ENCODE data around the gene DENND2D.

Gene DENND2D

DNA sequence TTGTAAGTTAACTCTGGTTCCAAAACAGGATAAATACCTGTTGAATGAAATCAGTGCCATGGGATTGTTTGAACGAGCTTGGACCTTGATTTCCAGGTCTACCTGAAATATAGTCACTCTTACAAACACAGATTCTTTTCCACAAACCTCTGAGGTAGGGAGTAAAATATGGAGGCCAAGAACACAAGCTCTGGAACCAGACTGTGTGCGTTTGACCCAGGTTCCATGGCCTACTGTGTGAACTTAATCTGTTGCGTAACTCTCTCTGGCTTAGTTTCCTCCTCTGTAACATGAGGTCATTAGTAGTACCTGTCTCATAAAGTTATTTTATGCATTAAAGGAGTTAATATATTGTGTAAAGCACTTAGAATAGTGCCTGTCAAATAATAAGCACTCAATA is 25.1 kb downstream of the DENND2D start:
- no peak overlapping the region for H3K4me3 ChIP-seq (ENCODE audit: low read depth, low read length)
- no peaks in the 10 kb centered on the region for H3K36me3 ChIP-seq (replicated peaks)
- no peaks in the 10 kb centered on the region for H3K27me3 ChIP-seq (replicated peaks)
- TF ChIP-seq, protein P1, sequence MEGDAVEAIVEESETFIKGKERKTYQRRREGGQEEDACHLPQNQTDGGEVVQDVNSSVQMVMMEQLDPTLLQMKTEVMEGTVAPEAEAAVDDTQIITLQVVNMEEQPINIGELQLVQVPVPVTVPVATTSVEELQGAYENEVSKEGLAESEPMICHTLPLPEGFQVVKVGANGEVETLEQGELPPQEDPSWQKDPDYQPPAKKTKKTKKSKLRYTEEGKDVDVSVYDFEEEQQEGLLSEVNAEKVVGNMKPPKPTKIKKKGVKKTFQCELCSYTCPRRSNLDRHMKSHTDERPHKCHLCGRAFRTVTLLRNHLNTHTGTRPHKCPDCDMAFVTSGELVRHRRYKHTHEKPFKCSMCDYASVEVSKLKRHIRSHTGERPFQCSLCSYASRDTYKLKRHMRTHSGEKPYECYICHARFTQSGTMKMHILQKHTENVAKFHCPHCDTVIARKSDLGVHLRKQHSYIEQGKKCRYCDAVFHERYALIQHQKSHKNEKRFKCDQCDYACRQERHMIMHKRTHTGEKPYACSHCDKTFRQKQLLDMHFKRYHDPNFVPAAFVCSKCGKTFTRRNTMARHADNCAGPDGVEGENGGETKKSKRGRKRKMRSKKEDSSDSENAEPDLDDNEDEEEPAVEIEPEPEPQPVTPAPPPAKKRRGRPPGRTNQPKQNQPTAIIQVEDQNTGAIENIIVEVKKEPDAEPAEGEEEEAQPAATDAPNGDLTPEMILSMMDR (IDR thresholded peaks at IDR 0.05; ENCODE audit: low read depth, low read length, missing control alignments): no peak
- DNase-seq: no peak
- in situ Hi-C loops (cut with HindIII; ENCODE audit: low pct_ligation_motif_present, low sequenced_read_pairs): no loop called here
- H3K27ac ChIP-seq: no peak overlapping the region

DNA sequence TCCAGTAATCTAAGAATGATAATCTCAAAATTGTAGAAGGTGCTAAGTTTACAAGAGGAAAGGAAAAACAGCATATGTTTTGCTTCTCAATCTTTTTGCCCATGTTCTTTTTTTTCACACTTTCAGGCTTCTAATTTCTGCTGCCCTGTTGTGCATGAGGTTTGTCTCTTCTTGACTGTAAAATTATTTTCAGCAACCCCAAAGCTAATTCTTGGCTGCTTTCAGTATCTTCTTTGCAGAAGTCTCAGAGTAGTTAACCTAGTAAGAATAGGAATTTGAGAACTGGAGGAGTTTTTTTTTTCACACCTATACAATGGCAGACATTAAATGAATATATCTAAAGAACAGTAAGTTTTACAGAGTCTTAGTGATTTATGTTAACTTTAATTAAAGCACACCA is 26.4 kb downstream of the DENND2D start:
- in situ Hi-C loops (cut with HindIII; ENCODE audit: low pct_ligation_motif_present, low sequenced_read_pairs): no loop called here
- no peak for DNase-seq
- Histone ChIP-seq H3K4me3 (ENCODE audit: low read depth, low read length) (no peak overlapping the region), H3K27ac (no peak overlapping the region), H3K36me3 (replicated peaks) (no peaks in the 10 kb centered on the region), H3K27me3 (replicated peaks) (no peaks in the 10 kb centered on the region)
- TF ChIP-seq, protein P1 (IDR thresholded peaks at IDR 0.05; ENCODE audit: low read depth, low read length, missing control alignments): no peak

GRCh38 chr1:111172463-111172862 is 28.0 kb downstream of the DENND2D start:
- TF ChIP-seq, protein P1 (IDR thresholded peaks at IDR 0.05; ENCODE audit: low read depth, low read length, missing control alignments): no peak
- Histone ChIP-seq H3K27ac (no peak overlapping the region), H3K27me3 (replicated peaks) (no peaks in the 10 kb centered on the region), H3K4me3 (ENCODE audit: low read depth, low read length) (no peak overlapping the region), H3K36me3 (replicated peaks) (no peaks in the 10 kb centered on the region)
- in situ Hi-C loops (cut with HindIII; ENCODE audit: low pct_ligation_motif_present, low sequenced_read_pairs): no loop called here
- no peak for DNase-seq

- Histone ChIP-seq H3K36me3 (replicated peaks) (peaks cover 11% of the 10 kb centered on the region), H3K4me3 (ENCODE audit: low read depth, low read length) (no peak overlapping the region), H3K27me3 (replicated peaks) (no peaks in the 10 kb centered on the region), H3K27ac (no peak overlapping the region)
- DNase-seq: no peak
- TF ChIP-seq, protein P1 (IDR thresholded peaks at IDR 0.05; ENCODE audit: low read depth, low read length, missing control alignments): no peak
- in situ Hi-C loops (cut with HindIII; ENCODE audit: low pct_ligation_motif_present, low sequenced_read_pairs): no loop called here
Observed at GRCh38 chr1:111164151-111164550, 36.3 kb downstream of the DENND2D start.

- in situ Hi-C loops (cut with HindIII; ENCODE audit: low pct_ligation_motif_present, low sequenced_read_pairs): no loop called here
- Histone ChIP-seq H3K36me3 (replicated peaks) (peaks cover 11% of the 10 kb centered on the region), H3K27me3 (replicated peaks) (no peaks in the 10 kb centered on the region), H3K27ac (no peak overlapping the region), H3K4me3 (ENCODE audit: low read depth, low read length) (no peak overlapping the region)
- TF ChIP-seq, protein P1 (IDR thresholded peaks at IDR 0.05; ENCODE audit: low read depth, low read length, missing control alignments): no peak
- no peak for DNase-seq
Observed at GRCh38 chr1:111163363-111163762, 37.1 kb downstream of the DENND2D start.

DNA sequence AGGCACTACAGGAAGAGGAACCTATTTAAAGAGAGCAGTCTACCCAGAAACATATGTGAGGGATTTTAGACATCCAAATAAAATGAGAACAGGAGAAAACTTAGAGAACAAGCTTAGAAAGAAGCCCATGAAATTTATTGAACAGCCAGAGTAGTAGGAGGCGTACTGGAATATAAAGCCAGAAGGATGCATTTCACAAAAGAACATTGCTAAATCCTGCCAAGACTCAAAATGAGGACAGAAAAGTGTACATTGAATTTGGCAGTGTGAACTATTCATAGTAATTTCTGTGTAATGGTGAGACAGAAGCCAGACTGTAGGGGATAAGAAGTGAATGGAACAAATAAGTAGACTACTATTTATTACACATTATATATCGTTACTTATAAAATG is 38.0 kb downstream of the DENND2D start:
- TF ChIP-seq, protein P1 (IDR thresholded peaks at IDR 0.05; ENCODE audit: low read depth, low read length, missing control alignments): no peak
- peaks cover 11% of the 10 kb centered on the region for H3K36me3 ChIP-seq (replicated peaks)
- H3K4me3 ChIP-seq (ENCODE audit: low read depth, low read length): no peak overlapping the region
- no peak for DNase-seq
- no peaks in the 10 kb centered on the region for H3K27me3 ChIP-seq (replicated peaks)
- H3K27ac ChIP-seq: no peak overlapping the region
- in situ Hi-C loops (cut with HindIII; ENCODE audit: low pct_ligation_motif_present, low sequenced_read_pairs): no loop called here

Data from brain microvascular endothelial cell (primary cell).